MCF 10A (cell line): Measurements from ENCODE around the gene SLC44A5. TPM values are rescaled to one million over a fixed set of nuclear protein-coding genes. Genes with fewer than 3 reads are reported as not detected.

ENCODE experiments used
- BruUV-seq: library from RNA; stranded (reverse); fragments of 400-500 nt; replicated peaks from 2 replicates; lab custom pipeline; 2021; lab: Mats Ljungman, UMichigan
- CTCF ChIA-PET: fragments of 300-600 bp; sonication (Branson Sonifier 250); formaldehyde crosslinking; extraction: SDS; loops from one replicate; lab custom pipeline; 2021; ENCODE audit warnings: antibody characterized with exemption, inconsistent platforms; lab: Yijun Ruan, JAX
- POLR2A ChIA-PET: fragments of 300-600, 350-650 bp; sonication (Branson Sonifier 250); formaldehyde crosslinking; extraction: SDS; loops from one replicate; lab custom pipeline; 2020; ENCODE audit warnings: antibody characterized with exemption, inconsistent platforms; lab: Yijun Ruan, JAX
- DNase-seq: peaks from one replicate; pipeline ENCODE4 v3.0.0-alpha.2; 2018; ENCODE audit not compliant: unreplicated experiment
- H3K27ac Mint-ChIP-seq: one replicate; pipeline ENCODE4 v1.8.0; 2022; ENCODE audit warnings: mild to moderate bottlenecking, low read depth, mixed read lengths; ENCODE audit not compliant: unreplicated experiment
- H3K27me3 Mint-ChIP-seq: one replicate; pipeline ENCODE4 v1.8.0; 2022; ENCODE audit warnings: mixed read lengths; ENCODE audit not compliant: insufficient read depth, unreplicated experiment
- H3K36me3 Mint-ChIP-seq: one replicate; pipeline ENCODE4 v1.8.0; 2022; ENCODE audit warnings: mild to moderate bottlenecking, moderate library complexity, mixed read lengths; ENCODE audit not compliant: insufficient read depth, unreplicated experiment
- H3K4me1 Mint-ChIP-seq: one replicate; pipeline ENCODE4 v1.8.0; 2022; ENCODE audit warnings: mixed read lengths; ENCODE audit not compliant: insufficient read depth, unreplicated experiment
- H3K4me3 Mint-ChIP-seq: one replicate; pipeline ENCODE4 v1.8.0; 2022; ENCODE audit warnings: mild to moderate bottlenecking, moderate library complexity, mixed read lengths; ENCODE audit not compliant: unreplicated experiment
- H3K9me3 Mint-ChIP-seq: one replicate; pipeline ENCODE4 v1.8.0; 2022; ENCODE audit warnings: mixed read lengths; ENCODE audit not compliant: unreplicated experiment
- intact Hi-C: fragments of 100-400 bp; cut with micrococcal nuclease; formaldehyde crosslinking; loops from 2 replicates; pipeline ENCODE4 v1.14.1; 2022
- total RNA-seq: library from RNA; stranded (reverse); gene quantifications from 2 replicates; pipeline ENCODE4 v1.2.3, GENCODE V29; 2022
- TF ChIP-seq, protein P1 (sequence below): fragments of 200-600 bp; IDR thresholded peaks from one replicate; pipeline ENCODE4 v1.8.0; 2022; ENCODE audit warnings: antibody characterized with exemption, mild to moderate bottlenecking; ENCODE audit not compliant: unreplicated experiment

Gene SLC44A5
- total RNA-seq, 1 experiment from 2014 or later: 14.3 TPM

DNA sequence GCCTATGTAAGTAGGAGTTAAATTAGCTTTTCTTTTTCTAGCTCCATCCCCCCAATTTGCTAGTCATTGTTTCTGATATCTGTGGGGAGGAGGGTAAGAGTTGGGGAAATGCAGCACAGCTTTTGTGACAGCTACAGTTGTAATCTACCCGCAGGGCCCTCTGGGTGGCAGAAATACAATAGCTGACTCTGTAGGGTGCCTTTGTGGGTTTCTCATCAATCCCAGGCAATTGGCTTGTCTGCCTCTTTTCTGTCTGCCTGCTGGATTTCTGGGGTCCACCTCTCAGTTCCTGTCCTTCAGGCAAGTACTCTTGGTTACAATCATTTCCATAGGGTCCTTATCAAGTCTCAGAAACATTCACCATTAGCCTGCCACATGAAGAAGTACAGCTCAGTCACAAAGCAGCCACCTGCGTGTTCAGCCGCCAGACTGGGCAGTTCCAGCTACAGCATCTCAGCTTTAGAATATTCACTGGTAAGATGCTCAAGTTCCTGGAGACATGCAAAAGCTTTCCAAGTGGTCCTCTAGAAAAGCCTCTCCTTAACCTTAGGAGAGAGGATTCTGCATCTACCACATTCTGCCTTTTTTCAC, 19.2 kb upstream of the SLC44A5 start:
- no peak for DNase-seq
- TF ChIP-seq, protein P1, sequence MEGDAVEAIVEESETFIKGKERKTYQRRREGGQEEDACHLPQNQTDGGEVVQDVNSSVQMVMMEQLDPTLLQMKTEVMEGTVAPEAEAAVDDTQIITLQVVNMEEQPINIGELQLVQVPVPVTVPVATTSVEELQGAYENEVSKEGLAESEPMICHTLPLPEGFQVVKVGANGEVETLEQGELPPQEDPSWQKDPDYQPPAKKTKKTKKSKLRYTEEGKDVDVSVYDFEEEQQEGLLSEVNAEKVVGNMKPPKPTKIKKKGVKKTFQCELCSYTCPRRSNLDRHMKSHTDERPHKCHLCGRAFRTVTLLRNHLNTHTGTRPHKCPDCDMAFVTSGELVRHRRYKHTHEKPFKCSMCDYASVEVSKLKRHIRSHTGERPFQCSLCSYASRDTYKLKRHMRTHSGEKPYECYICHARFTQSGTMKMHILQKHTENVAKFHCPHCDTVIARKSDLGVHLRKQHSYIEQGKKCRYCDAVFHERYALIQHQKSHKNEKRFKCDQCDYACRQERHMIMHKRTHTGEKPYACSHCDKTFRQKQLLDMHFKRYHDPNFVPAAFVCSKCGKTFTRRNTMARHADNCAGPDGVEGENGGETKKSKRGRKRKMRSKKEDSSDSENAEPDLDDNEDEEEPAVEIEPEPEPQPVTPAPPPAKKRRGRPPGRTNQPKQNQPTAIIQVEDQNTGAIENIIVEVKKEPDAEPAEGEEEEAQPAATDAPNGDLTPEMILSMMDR: no peak
- ChIA-PET CTCF (interaction anchor here (0.5 to 4.3 kb wide), 7 partner anchors 11 to 400 kb away, joined by 3 to 26 read pairs (median 4); no protein-coding TSS in a partner anchor), POLR2A (interaction anchor here (0.5 to 1.5 kb wide), 2 partner anchors 364 to 422 kb away, joined by 3 read pairs; no protein-coding TSS in a partner anchor)
- H3K4me1 Mint-ChIP-seq: no peaks in the 10 kb centered on the region
- intact Hi-C loops: loop anchor here (5.0 to 10.0 kb wide), 3 partner anchors 85 to 855 kb away; partner anchors contain the start of gene RABGGTB
- H3K9me3 Mint-ChIP-seq: no peaks in the 10 kb centered on the region
- H3K27ac Mint-ChIP-seq: no peak overlapping the region
- no peak overlapping the region for H3K4me3 Mint-ChIP-seq
- H3K27me3 Mint-ChIP-seq: peaks cover 12% of the 10 kb centered on the region
- no TSS peak for BruUV-seq
- no peaks in the 10 kb centered on the region for H3K36me3 Mint-ChIP-seq

DNA sequence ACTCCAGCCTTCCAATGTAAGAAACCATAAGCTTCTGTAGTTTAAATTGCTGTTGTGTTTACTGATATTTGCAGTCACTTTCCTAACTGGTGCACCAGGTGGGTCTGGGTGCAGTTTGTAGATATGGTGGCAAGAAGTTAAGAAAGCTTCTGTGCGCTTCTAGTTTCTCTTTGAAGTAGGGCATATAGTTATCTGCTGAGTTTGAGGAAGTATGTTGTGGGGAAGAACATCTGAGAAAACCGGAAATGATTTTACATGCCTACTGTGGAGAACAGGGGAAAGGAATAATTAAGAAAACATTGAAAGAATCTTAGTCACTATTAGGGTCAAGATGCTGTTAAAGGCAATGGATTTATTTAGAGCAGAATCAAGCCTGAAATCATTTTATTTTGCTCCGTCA, 14.9 kb upstream of the SLC44A5 start:
- Mint-ChIP-seq H3K4me1 (no peaks in the 10 kb centered on the region), H3K27ac (no peak overlapping the region), H3K4me3 (no peak overlapping the region), H3K9me3 (no peaks in the 10 kb centered on the region), H3K36me3 (no peaks in the 10 kb centered on the region), H3K27me3 (peaks cover 12% of the 10 kb centered on the region)
- no peak for DNase-seq
- no TSS peak for BruUV-seq
- ChIA-PET POLR2A (interaction anchor here (0.6 kb wide), 1 partner anchor 457 kb away, joined by 3 read pairs; no protein-coding TSS in a partner anchor), CTCF (interaction anchor here (1.0 kb wide), 1 partner anchor 360 kb away, joined by 3 read pairs; no protein-coding TSS in a partner anchor)
- TF ChIP-seq, protein P1: no peak
- intact Hi-C loops: no loop called here

DNA sequence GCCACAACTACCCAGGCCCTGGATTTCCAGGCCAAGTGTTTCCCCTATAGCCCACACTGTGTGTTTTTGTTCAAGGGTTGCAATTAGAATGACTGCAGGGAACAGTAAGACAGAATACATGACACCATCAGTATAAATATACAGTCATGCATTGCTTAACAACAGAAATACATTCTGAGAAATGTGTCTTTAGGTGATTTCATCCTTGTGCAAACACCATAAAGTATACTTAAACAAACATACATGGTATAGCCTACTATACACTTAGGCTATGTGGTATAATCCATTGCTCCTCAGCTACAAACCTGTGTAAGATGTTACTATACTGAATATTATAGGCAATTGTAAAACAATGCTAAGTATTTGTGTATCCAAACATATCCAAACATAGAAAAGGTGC, 7.5 kb upstream of the SLC44A5 start:
- TF ChIP-seq, protein P1: no peak
- POLR2A ChIA-PET: no interaction called here

More for the DNA sequence above, 7.5 kb upstream of the SLC44A5 start:
- CTCF ChIA-PET: no interaction called here
- Mint-ChIP-seq H3K4me1 (peaks cover 6% of the 10 kb centered on the region), H3K36me3 (no peaks in the 10 kb centered on the region), H3K4me3 (no peak overlapping the region), H3K27me3 (peaks cover 52% of the 10 kb centered on the region), H3K27ac (no peak overlapping the region), H3K9me3 (no peaks in the 10 kb centered on the region)
- DNase-seq: peak; percentile 10
- intact Hi-C loops: no loop called here
- BruUV-seq: no TSS peak
